Parathyroid adenoma (tissue), 2 donors: ENCODE results near the gene CALY.

Source experiments
- H2AFZ ChIP-seq: fragments of 300-600 bp; sonication (generic); one replicate; pipeline ENCODE4 v1.7.0; 2017; ENCODE audit warnings: antibody characterized with exemption, mild to moderate bottlenecking
- H3K27ac ChIP-seq: fragments of 300-600 bp; sonication (generic); one replicate; pipeline ENCODE4 v1.7.0; 2017
- H3K27me3 ChIP-seq: fragments of 300-600 bp; sonication (generic); one replicate; pipeline ENCODE4 v1.7.0; 2017; ENCODE audit warnings: low read length; ENCODE audit not compliant: control insufficient read depth, insufficient read depth
- H3K36me3 ChIP-seq: fragments of 300-600 bp; sonication (generic); one replicate; pipeline ENCODE4 v1.7.0; 2017; ENCODE audit warnings: low read length; ENCODE audit not compliant: control insufficient read depth, insufficient read depth
- H3K4me1 ChIP-seq: fragments of 300-600 bp; sonication (generic); one replicate; pipeline ENCODE4 v1.7.0; 2017; ENCODE audit warnings: control low read depth
- H3K4me2 ChIP-seq: fragments of 300-600 bp; sonication (generic); one replicate; pipeline ENCODE4 v1.7.0; 2017; ENCODE audit warnings: low read length
- H3K4me3 ChIP-seq: fragments of 300-600 bp; sonication (generic); one replicate; pipeline ENCODE4 v1.7.0; 2017; ENCODE audit warnings: low read depth, low read length
- H3K79me2 ChIP-seq: fragments of 300-600 bp; sonication (generic); one replicate; pipeline ENCODE4 v1.7.0; 2017; ENCODE audit warnings: control low read depth
- H3K9ac ChIP-seq: fragments of 300-600 bp; sonication (generic); one replicate; pipeline ENCODE4 v1.7.0; 2017; ENCODE audit warnings: mild to moderate bottlenecking
- H3K9me3 ChIP-seq: fragments of 300-600 bp; sonication (generic); one replicate; pipeline ENCODE4 v1.7.0; 2017; ENCODE audit warnings: low read length; ENCODE audit not compliant: control insufficient read depth
- TF ChIP-seq, protein P1 (sequence below): fragments of 300-600 bp; sonication (generic); IDR thresholded peaks from one replicate; pipeline ENCODE4 v1.7.0; 2017; ENCODE audit warnings: antibody characterized with exemption, mild to moderate bottlenecking
- donor health status: primary hyperparathyroidism.

The CALY gene

GRCh38 chr10:133306941-133307379 is 29.7 kb downstream of the CALY start:
- peaks cover 18% of the 10 kb centered on the region for H3K4me1 ChIP-seq
- H3K27ac ChIP-seq = no peak overlapping the region
- H3K4me3 ChIP-seq = no peak overlapping the region

DNA sequence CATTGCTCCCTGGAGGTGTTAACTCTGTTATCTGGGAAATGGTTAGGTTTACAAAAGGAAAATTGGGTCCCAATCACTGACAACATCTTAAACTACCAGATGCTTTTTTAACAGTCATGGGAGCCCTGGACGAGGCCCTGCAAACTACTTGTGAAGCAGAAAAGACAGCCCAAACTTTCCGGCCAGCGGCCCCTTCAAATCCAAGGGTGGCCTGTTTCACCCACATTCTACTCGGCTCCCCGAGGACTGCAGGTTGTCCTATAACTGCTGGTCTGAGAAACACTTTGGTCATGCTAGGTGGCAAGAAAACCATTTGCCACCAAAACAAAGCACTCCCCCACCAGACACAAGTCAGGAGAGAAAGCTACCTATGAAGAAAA is 30.6 kb downstream of the CALY start:
- Histone ChIP-seq H3K27me3 (no peaks in the 10 kb centered on the region), H3K4me1 (peaks cover 18% of the 10 kb centered on the region), H3K79me2 (peaks cover 47% of the 10 kb centered on the region), H3K36me3 (no peaks in the 10 kb centered on the region), H3K4me2 (no peak overlapping the region), H2AFZ (no peak overlapping the region), H3K4me3 (no peak overlapping the region), H3K9ac (no peak overlapping the region), H3K9me3 (no peaks in the 10 kb centered on the region), H3K27ac (peak overlapping the region; percentile 15)
- TF ChIP-seq, protein P1, sequence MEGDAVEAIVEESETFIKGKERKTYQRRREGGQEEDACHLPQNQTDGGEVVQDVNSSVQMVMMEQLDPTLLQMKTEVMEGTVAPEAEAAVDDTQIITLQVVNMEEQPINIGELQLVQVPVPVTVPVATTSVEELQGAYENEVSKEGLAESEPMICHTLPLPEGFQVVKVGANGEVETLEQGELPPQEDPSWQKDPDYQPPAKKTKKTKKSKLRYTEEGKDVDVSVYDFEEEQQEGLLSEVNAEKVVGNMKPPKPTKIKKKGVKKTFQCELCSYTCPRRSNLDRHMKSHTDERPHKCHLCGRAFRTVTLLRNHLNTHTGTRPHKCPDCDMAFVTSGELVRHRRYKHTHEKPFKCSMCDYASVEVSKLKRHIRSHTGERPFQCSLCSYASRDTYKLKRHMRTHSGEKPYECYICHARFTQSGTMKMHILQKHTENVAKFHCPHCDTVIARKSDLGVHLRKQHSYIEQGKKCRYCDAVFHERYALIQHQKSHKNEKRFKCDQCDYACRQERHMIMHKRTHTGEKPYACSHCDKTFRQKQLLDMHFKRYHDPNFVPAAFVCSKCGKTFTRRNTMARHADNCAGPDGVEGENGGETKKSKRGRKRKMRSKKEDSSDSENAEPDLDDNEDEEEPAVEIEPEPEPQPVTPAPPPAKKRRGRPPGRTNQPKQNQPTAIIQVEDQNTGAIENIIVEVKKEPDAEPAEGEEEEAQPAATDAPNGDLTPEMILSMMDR = no peak

More at GRCh38 chr10:133306941-133307379, 29.7 kb downstream of the CALY start:
- Histone ChIP-seq H3K36me3 (no peaks in the 10 kb centered on the region), H3K9me3 (no peaks in the 10 kb centered on the region), H2AFZ (no peak overlapping the region), H3K4me2 (no peak overlapping the region), H3K9ac (no peak overlapping the region), H3K79me2 (peaks cover 45% of the 10 kb centered on the region), H3K27me3 (no peaks in the 10 kb centered on the region)
- TF ChIP-seq, protein P1 = no peak

GRCh38 chr10:133303206-133303605 is 33.5 kb downstream of the CALY start:
- TF ChIP-seq, protein P1 = no peak
- peaks cover 18% of the 10 kb centered on the region for H3K4me1 ChIP-seq
- H2AFZ ChIP-seq = no peak overlapping the region
- H3K27me3 ChIP-seq = no peaks in the 10 kb centered on the region
- H3K79me2 ChIP-seq = peaks cover 58% of the 10 kb centered on the region
- no peak overlapping the region for H3K27ac ChIP-seq
- H3K4me3 ChIP-seq = no peak overlapping the region
- H3K4me2 ChIP-seq = no peak overlapping the region
- no peak overlapping the region for H3K9ac ChIP-seq
- no peaks in the 10 kb centered on the region for H3K36me3 ChIP-seq
- no peaks in the 10 kb centered on the region for H3K9me3 ChIP-seq

DNA sequence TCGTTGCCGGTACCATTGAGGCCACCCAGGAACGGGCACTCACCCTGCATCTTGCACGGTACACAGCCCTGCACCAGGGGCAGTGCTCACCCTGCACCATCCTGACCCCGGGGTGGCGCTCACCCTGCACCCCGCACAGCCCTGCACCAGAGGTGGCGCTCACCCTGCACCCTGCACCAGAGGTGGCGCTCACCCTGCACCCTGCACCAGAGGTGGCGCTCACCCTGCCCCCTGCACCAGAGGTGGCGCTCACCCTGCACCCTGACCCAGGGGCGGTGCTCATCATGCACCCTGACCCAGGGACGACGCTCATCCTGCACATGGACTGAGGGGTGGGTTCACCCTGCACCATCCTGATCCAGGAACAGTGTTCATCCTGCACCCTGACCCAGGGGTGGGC is 34.5 kb downstream of the CALY start:
- Histone ChIP-seq H3K9ac (no peak overlapping the region), H3K4me3 (no peak overlapping the region), H3K36me3 (no peaks in the 10 kb centered on the region), H3K9me3 (no peaks in the 10 kb centered on the region), H3K4me1 (peaks cover 13% of the 10 kb centered on the region), H3K79me2 (peaks cover 58% of the 10 kb centered on the region), H2AFZ (no peak overlapping the region), H3K4me2 (no peak overlapping the region), H3K27me3 (no peaks in the 10 kb centered on the region), H3K27ac (no peak overlapping the region)
- TF ChIP-seq, protein P1 = no peak

- Histone ChIP-seq H2AFZ (no peak overlapping the region), H3K4me1 (peaks cover 10% of the 10 kb centered on the region), H3K36me3 (no peaks in the 10 kb centered on the region), H3K9ac (no peak overlapping the region), H3K4me2 (no peak overlapping the region), H3K27ac (no peak overlapping the region), H3K79me2 (peaks cover 38% of the 10 kb centered on the region), H3K27me3 (no peaks in the 10 kb centered on the region), H3K4me3 (no peak overlapping the region), H3K9me3 (no peaks in the 10 kb centered on the region)
- TF ChIP-seq, protein P1 = no peak
These were observed 37.0 kb downstream of the CALY start for GRCh38 chr10:133299738-133300137.
